ENCODE measurements around the gene DNAJC9.

DNA sequence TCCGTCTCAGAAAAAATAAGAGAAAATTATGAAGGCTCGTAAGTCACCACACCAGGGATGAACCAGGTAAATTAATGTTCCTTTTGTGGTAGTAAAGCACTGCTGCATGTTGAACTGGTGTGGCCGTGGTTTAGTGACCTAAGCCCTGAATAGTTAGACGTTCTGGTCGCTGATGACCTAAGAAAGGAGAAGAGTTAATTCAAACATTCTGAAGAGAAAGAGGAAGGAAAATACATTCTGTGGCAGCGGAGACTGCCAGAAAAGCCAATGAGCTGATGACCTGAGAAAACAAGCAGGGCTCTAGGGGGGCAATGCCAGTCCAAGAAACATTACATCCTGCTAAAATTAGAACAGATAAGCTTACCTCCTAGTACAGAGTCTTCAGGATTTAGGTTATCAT, 17.5 kb downstream of the DNAJC9 start:
- TF ChIP-seq POLR2A (IDR thresholded peaks at IDR 0.05), result no peak
- no peak for TF ChIP-seq CTCF (IDR thresholded peaks at IDR 0.05)
